IMR-90 (cell line): ENCODE data around the gene SVBP. TPM values are rescaled to one million over a fixed set of nuclear protein-coding genes. Genes with fewer than 3 reads are reported as not detected.

Experiments
- ATAC-seq: fragments of 200-7000 bp; cut with Tn5 transposase; 2 replicates; pipeline ENCODE4 v1.9.1; 2020; ENCODE audit warnings: low read depth, mild to moderate bottlenecking, moderate library complexity
- BruUV-seq: library from RNA; stranded (reverse); fragments of 400-500 nt; replicated peaks from 2 replicates; lab custom pipeline; 2021; lab: Mats Ljungman, UMichigan
- CTCF ChIA-PET: fragments of 300-600 bp; formaldehyde crosslinking; extraction: SDS; loops from one replicate; lab custom pipeline; 2021; ENCODE audit warnings: antibody characterized with exemption; lab: Yijun Ruan, JAX
- POLR2A ChIA-PET: fragments of 300-600 bp; sonication (Branson Sonifier 250); formaldehyde crosslinking; loops from one replicate; lab custom pipeline; 2022; ENCODE audit warnings: antibody characterized with exemption; ENCODE audit not compliant: unreplicated experiment; lab: Charles Lee
- DNase-seq: peaks from one replicate; pipeline ENCODE4 v3.0.0; 2013
- H2AFZ ChIP-seq: replicated peaks from 2 replicates; pipeline ENCODE3; 2013; ENCODE audit warnings: low read length, mild to moderate bottlenecking; ENCODE audit not compliant: poor library complexity
- H2AK5ac ChIP-seq: 2 replicates; pipeline ENCODE4 v1.6.1; 2013; ENCODE audit warnings: low read depth, low read length, inconsistent platforms
- H2AK9ac ChIP-seq: replicated peaks from 2 replicates; pipeline ENCODE3; 2013; ENCODE audit warnings: mild to moderate bottlenecking, low read depth, low read length, moderate library complexity; ENCODE audit not compliant: poor library complexity
- H2BK120ac ChIP-seq: 2 replicates; pipeline ENCODE4 v1.6.1; 2013; ENCODE audit warnings: low read depth, low read length, inconsistent platforms
- H2BK15ac ChIP-seq: 3 replicates; pipeline ENCODE4 v1.6.1; 2013; ENCODE audit warnings: low read depth, low read length, inconsistent platforms
- H2BK20ac ChIP-seq: 2 replicates; pipeline ENCODE4 v1.6.1; 2013; ENCODE audit warnings: low read depth, mild to moderate bottlenecking, inconsistent platforms, low read length, moderate library complexity
- H2BK5ac ChIP-seq: 2 replicates; pipeline ENCODE4 v1.6.1; 2013; ENCODE audit warnings: mild to moderate bottlenecking, low read depth, low read length, inconsistent platforms; ENCODE audit not compliant: poor library complexity, severe bottlenecking
- H3K14ac ChIP-seq: replicated peaks from 2 replicates; pipeline ENCODE4 v1.6.1; 2013; ENCODE audit warnings: low read depth, low read length, inconsistent platforms
- H3K18ac ChIP-seq: 2 replicates; pipeline ENCODE4 v1.6.1; 2013; ENCODE audit warnings: low read depth, low read length, control low read depth
- H3K23ac ChIP-seq: 2 replicates; pipeline ENCODE4 v1.6.1; 2013; ENCODE audit warnings: low read depth, low read length, inconsistent platforms
- H3K27ac ChIP-seq: 2 replicates; pipeline ENCODE4 v1.5.1; 2013; ENCODE audit warnings: mild to moderate bottlenecking, control low read depth, low read length; ENCODE audit not compliant: insufficient read depth
- H3K27me3 ChIP-seq: 2 replicates; pipeline ENCODE4 v1.6.1; 2013; ENCODE audit warnings: low read length; ENCODE audit not compliant: control insufficient read depth, insufficient read depth
- H3K36me3 ChIP-seq: 2 replicates; pipeline ENCODE4 v1.6.1; 2013; ENCODE audit warnings: low read length, mixed read lengths; ENCODE audit not compliant: control insufficient read depth, insufficient read depth
- H3K4ac ChIP-seq: 2 replicates; pipeline ENCODE4 v1.6.1; 2013; ENCODE audit warnings: low read depth, low read length, inconsistent platforms
- H3K4me1 ChIP-seq: 2 replicates; pipeline ENCODE4 v1.6.1; 2013; ENCODE audit warnings: low read length, mixed read lengths; ENCODE audit not compliant: control insufficient read depth, insufficient read depth
- H3K4me2 ChIP-seq: 2 replicates; pipeline ENCODE4 v1.6.1; 2013; ENCODE audit warnings: low read depth, mild to moderate bottlenecking, control low read depth, low read length, moderate library complexity
- H3K4me3 ChIP-seq: 2 replicates; pipeline ENCODE4 v1.5.1; 2013; ENCODE audit warnings: low read depth, mild to moderate bottlenecking, control low read depth, low read length, moderate library complexity; ENCODE audit not compliant: insufficient read depth
- H3K56ac ChIP-seq: 2 replicates; pipeline ENCODE4 v1.6.1; 2013; ENCODE audit warnings: low read length, inconsistent platforms; ENCODE audit not compliant: insufficient read depth; ENCODE audit errors: extremely low read depth
- H3K79me1 ChIP-seq, 2 experiments: 2 replicates each; pipeline ENCODE4 v1.6.1; 2013; ENCODE audit warnings: low read length in 2 of 2, inconsistent platforms in 1 of 2, low read depth in 1 of 2
- H3K9ac ChIP-seq: 2 replicates; pipeline ENCODE4 v1.6.1; 2013; ENCODE audit warnings: low read depth, low read length, control low read depth
- H3K9me1 ChIP-seq: 2 replicates; pipeline ENCODE4 v1.6.1; 2013; ENCODE audit warnings: low read length, inconsistent platforms; ENCODE audit not compliant: insufficient read depth
- H3K9me3 ChIP-seq: 2 replicates; pipeline ENCODE4 v1.6.1; 2013; ENCODE audit warnings: low read length; ENCODE audit not compliant: control insufficient read depth, insufficient read depth
- H4K20me1 ChIP-seq: 2 replicates; pipeline ENCODE4 v1.6.1; 2013; ENCODE audit warnings: low read length, inconsistent platforms; ENCODE audit not compliant: insufficient read depth
- H4K5ac ChIP-seq: 2 replicates; pipeline ENCODE4 v1.6.1; 2013; ENCODE audit warnings: mild to moderate bottlenecking, low read depth, low read length, control low read depth
- H4K8ac ChIP-seq, 2 experiments: 2 replicates each; pipeline ENCODE4 v1.6.1; 2013; ENCODE audit warnings: low read depth in 2 of 2, low read length in 2 of 2, control low read depth in 1 of 2, inconsistent platforms in 1 of 2
- H4K91ac ChIP-seq: 2 replicates; pipeline ENCODE4 v1.6.1; 2013; ENCODE audit warnings: low read depth, low read length, inconsistent platforms; ENCODE audit not compliant: insufficient read depth
- MXI1 ChIP-seq: IDR thresholded peaks from 2 replicates; pipeline ENCODE4 v1.6.1; 2012; ENCODE audit warnings: low read depth, mild to moderate bottlenecking, low read length, moderate library complexity, borderline replicate concordance
- POLR2A ChIP-seq: IDR thresholded peaks from 2 replicates; pipeline ENCODE4 v1.6.1; 2012; ENCODE audit warnings: mild to moderate bottlenecking, low read depth, low read length
- whole genome bisulfite sequencing, 2 experiments: methylation state at CpG; one replicate each; pipeline versions ENCODE4 v1.1.5 to v1.1.7; 2013; ENCODE audit warnings: missing lambda C conversion rate in 2 of 2; ENCODE audit not compliant: insufficient read length in 1 of 2; ENCODE audit errors: extremely low coverage in 2 of 2; 5-methylcytosine and 5-hydroxymethylcytosine counted together
- dilution Hi-C: fragments of 300-500 bp; cut with HindIII; formaldehyde crosslinking; loops from one replicate; pipeline ENCODE4 v1.14.3; 2018; ENCODE audit warnings: low sequenced_read_pairs; ENCODE audit not compliant: unreplicated experiment
- in situ Hi-C: fragments of 300-500 bp; cut with MboI; formaldehyde crosslinking; loops from 3 replicates; pipeline ENCODE4 v1.14.3; 2019; ENCODE audit warnings: low sequenced_read_pairs, inconsistent platforms, mixed read lengths
- intact Hi-C: fragments of 100-400 bp; cut with micrococcal nuclease; formaldehyde crosslinking; loops from 2 replicates; pipeline ENCODE4 v1.10.0; 2022
- polyA plus RNA-seq, 3 experiments: library from polyadenylated mRNA; depleted of rRNA; stranded (reverse); fragments of >200 nt; gene quantifications; 2 replicates each; pipeline ENCODE4 v1.2.3, GENCODE V29; 2012; ENCODE audit warnings: low replicate concordance in 1 of 3
- total RNA-seq: library from RNA; depleted of rRNA; stranded (reverse); fragments of >200 nt; gene quantifications from 2 replicates; pipeline ENCODE4 v1.2.3, GENCODE V29; 2012

Gene SVBP
- total and polyA plus RNA-seq, 2 of the 4 experiments (the other 2 are of a cell fraction): 9.7 to 11.5 TPM

- no TSS peak for BruUV-seq
- ChIA-PET POLR2A (no interaction called here), CTCF (interaction anchor here (3.2 kb wide), 1 partner anchor 297 kb away, joined by 13 read pairs; no protein-coding TSS in a partner anchor)
- H3K4me2 ChIP-seq: no peak overlapping the region
- in situ Hi-C loops: loop anchor here (5.0 kb wide), 1 partner anchor 296 kb away; no protein-coding TSS in a partner anchor
- no peak for ATAC-seq
- H4K8ac ChIP-seq: no peak overlapping the region
- no peak overlapping the region for H3K27ac ChIP-seq
- no peaks in the 10 kb centered on the region; the same call in 1 of the 2 replicates for H4K20me1 ChIP-seq
- no peak overlapping the region for H2BK15ac ChIP-seq
- no peak overlapping the region for H4K91ac ChIP-seq
- H3K9ac ChIP-seq: no peak overlapping the region
- dilution Hi-C loops: no loop called here
- WGBS, 2 experiments: 100% methylated on average over 2 of the region's 6 CpGs; no CpG with 5 or more reads in 1 of the 2 experiments
- peaks cover 7% of the 10 kb centered on the region; the same call in 1 of the 2 replicates for H3K9me1 ChIP-seq
- no peaks in the 10 kb centered on the region for H3K4me1 ChIP-seq
- no peak overlapping the region for H2AFZ ChIP-seq
- no peak overlapping the region for H2AK5ac ChIP-seq
- no peaks in the 10 kb centered on the region for H3K9me3 ChIP-seq
- H2BK120ac ChIP-seq: no peak overlapping the region
- DNase-seq: no peak
- H3K23ac ChIP-seq: no peak overlapping the region
- no peak overlapping the region for H3K4ac ChIP-seq
- H3K27me3 ChIP-seq: no peaks in the 10 kb centered on the region
- no peak overlapping the region for H2BK20ac ChIP-seq
- H3K56ac ChIP-seq: no peak overlapping the region
- H3K36me3 ChIP-seq: peaks cover 22% of the 10 kb centered on the region
- H4K5ac ChIP-seq: no peak overlapping the region
- no peak overlapping the region for H2AK9ac ChIP-seq
- H3K14ac ChIP-seq: no peak overlapping the region
- H3K4me3 ChIP-seq: no peak overlapping the region
- H2BK5ac ChIP-seq: no peak overlapping the region
- TF ChIP-seq MXI1 (no peak), POLR2A (no peak)
- H3K79me1 ChIP-seq: peaks cover 19 to 35% of the 10 kb centered on the region in 2 experiments
- intact Hi-C loops: no loop called here
- H3K18ac ChIP-seq: no peak overlapping the region
Observed at GRCh38 chr1:42776502-42776901, 40.7 kb downstream of the SVBP start.
